GM18870 (cell line): ENCODE measurements around the gene NAIP.
"Not testable (repeated sequence)": the region's sequence is repeated elsewhere in the genome, so short reads cannot be mapped to it uniquely, and the experiment has no call there.

Source experiments
- ATAC-seq: cut with Tn5 transposase; IDR thresholded peaks from one replicate; pipeline ENCODE4 v1.9.1; 2021; ENCODE audit warnings: moderate library complexity; ENCODE audit not compliant: unreplicated experiment

NAIP gene

GRCh38 chr5:70931709-70932368, 93.3 kb downstream of the NAIP start:
- not testable (repeated sequence) for ATAC-seq

- ATAC-seq = not testable (repeated sequence)
These were observed 100.0 kb downstream of the NAIP start for GRCh38 chr5:70925211-70925562.
